OCI-LY7 (cell line): ENCODE data around the gene SCFD2. TPM values are rescaled to one million over a fixed set of nuclear protein-coding genes. Genes with fewer than 3 reads are reported as not detected.

Source experiments
- BruUV-seq: library from RNA; stranded (reverse); fragments of 400-500 nt; replicated peaks from 2 replicates; lab custom pipeline; 2021; lab: Mats Ljungman, UMichigan
- CTCF ChIA-PET: fragments of 300-600 bp; sonication (Branson Sonifier 250); formaldehyde crosslinking; loops from one replicate; lab custom pipeline; 2022; ENCODE audit warnings: antibody characterized with exemption; ENCODE audit not compliant: unreplicated experiment; lab: Charles Lee
- POLR2A ChIA-PET: fragments of 300-600 bp; sonication (Branson Sonifier 250); formaldehyde crosslinking; loops from one replicate; lab custom pipeline; 2022; ENCODE audit warnings: antibody characterized with exemption; lab: Charles Lee
- DNase-seq: peaks from one replicate; pipeline ENCODE4 v3.0.0-alpha.2; 2015; ENCODE audit warnings: low spot score
- H2AFZ ChIP-seq: fragments of 200-600 bp; sonication (generic), shearing (Covaris generic); 2 replicates; pipeline ENCODE4 v1.6.1; 2014; ENCODE audit warnings: mild to moderate bottlenecking, antibody characterized with exemption, low read length, moderate library complexity
- H3K27ac ChIP-seq: fragments of 200-600 bp; sonication (generic); 2 replicates; pipeline ENCODE4 v1.5.1; 2014; ENCODE audit warnings: mixed run types, low read depth, mild to moderate bottlenecking, moderate library complexity, low read length, inconsistent platforms; ENCODE audit not compliant: poor library complexity, severe bottlenecking
- H3K36me3 ChIP-seq: fragments of 200-600 bp; sonication (generic); 2 replicates; pipeline ENCODE4 v1.6.1; 2014; ENCODE audit warnings: mild to moderate bottlenecking, antibody characterized with exemption, low read length, moderate library complexity, mixed read lengths; ENCODE audit not compliant: insufficient read depth
- H3K4me1 ChIP-seq: fragments of 200-600 bp; sonication (generic); 2 replicates; pipeline ENCODE4 v1.5.1; 2014; ENCODE audit warnings: mild to moderate bottlenecking, low read length; ENCODE audit not compliant: insufficient read depth, poor library complexity, severe bottlenecking
- H3K4me2 ChIP-seq: fragments of 200-600 bp; sonication (generic); 2 replicates; pipeline ENCODE4 v1.6.1; 2014; ENCODE audit warnings: mild to moderate bottlenecking, low read length
- H3K4me3 ChIP-seq: fragments of 200-600 bp; sonication (generic); 2 replicates; pipeline ENCODE4 v1.5.1; 2014; ENCODE audit warnings: mild to moderate bottlenecking, low read depth, low read length; ENCODE audit not compliant: poor library complexity, severe bottlenecking
- H3K79me2 ChIP-seq: fragments of 200-600 bp; sonication (generic); 2 replicates; pipeline ENCODE4 v1.6.1; 2016; ENCODE audit warnings: low read depth, mild to moderate bottlenecking, low read length, moderate library complexity, mixed read lengths; ENCODE audit not compliant: insufficient read depth
- H3K9me2 ChIP-seq: fragments of 200-600 bp; sonication (generic); 2 replicates; pipeline ENCODE4 v1.6.1; 2016; ENCODE audit warnings: mild to moderate bottlenecking, low read length, mixed read lengths; ENCODE audit not compliant: insufficient read depth
- H3K9me3 ChIP-seq: fragments of 200-600 bp; sonication (generic); 2 replicates; pipeline ENCODE4 v1.6.1; 2014; ENCODE audit warnings: mild to moderate bottlenecking, mixed run types, low read length, mixed read lengths
- H4K20me1 ChIP-seq: fragments of 200-600 bp; sonication (generic); 2 replicates; pipeline ENCODE4 v1.6.1; 2014; ENCODE audit warnings: mild to moderate bottlenecking, antibody characterized with exemption, low read length, moderate library complexity, mixed read lengths; ENCODE audit not compliant: insufficient read depth
- EZH2phosphoT487 ChIP-seq: fragments of 200-600 bp; sonication (generic); IDR thresholded peaks from 2 replicates; pipeline ENCODE4 v1.6.1; 2018; ENCODE audit warnings: low read depth, borderline replicate concordance, mild to moderate bottlenecking, mixed run types, antibody characterized with exemption, low read length, moderate library complexity, mixed read lengths
- intact Hi-C: fragments of 100-400 bp; cut with micrococcal nuclease; formaldehyde crosslinking; loops from one replicate; pipeline ENCODE4 v1.10.0; 2022; ENCODE audit not compliant: unreplicated experiment
- total RNA-seq, 2 experiments: library from RNA; depleted of rRNA in 1 of 2; stranded (reverse); fragments of >200 nt in 1 of 2; shearing (Covaris generic) in 1 of 2; gene quantifications; 2 replicates each; pipeline ENCODE4 v1.2.3, GENCODE V29; 2014 to 2022
- TF ChIP-seq, protein P1 (sequence below): fragments of 200-600 bp; sonication (generic); conservative IDR thresholded peaks from 2 replicates; pipeline ENCODE4 v1.5.1; 2014; ENCODE audit warnings: mild to moderate bottlenecking, antibody characterized with exemption, low read length, moderate library complexity, mixed read lengths

SCFD2 gene
- total RNA-seq, 2 experiments from 2014 or later = 27.2 to 52.0 TPM

- Histone ChIP-seq H3K79me2 (no peaks in the 10 kb centered on the region), H3K36me3 (no peaks in the 10 kb centered on the region), H3K9me3 (no peaks in the 10 kb centered on the region), H2AFZ (no peak overlapping the region), H3K4me3 (no peak overlapping the region), H3K9me2 (no peaks in the 10 kb centered on the region), H4K20me1 (no peaks in the 10 kb centered on the region), H3K4me2 (no peak overlapping the region), H3K27ac (no peak overlapping the region), H3K4me1 (no peaks in the 10 kb centered on the region)
- no TSS peak for BruUV-seq
- ChIA-PET POLR2A (no interaction called here), CTCF (no interaction called here)
- intact Hi-C loops = no loop called here
- TF ChIP-seq EZH2phosphoT487 = no peak
- TF ChIP-seq, protein P1, sequence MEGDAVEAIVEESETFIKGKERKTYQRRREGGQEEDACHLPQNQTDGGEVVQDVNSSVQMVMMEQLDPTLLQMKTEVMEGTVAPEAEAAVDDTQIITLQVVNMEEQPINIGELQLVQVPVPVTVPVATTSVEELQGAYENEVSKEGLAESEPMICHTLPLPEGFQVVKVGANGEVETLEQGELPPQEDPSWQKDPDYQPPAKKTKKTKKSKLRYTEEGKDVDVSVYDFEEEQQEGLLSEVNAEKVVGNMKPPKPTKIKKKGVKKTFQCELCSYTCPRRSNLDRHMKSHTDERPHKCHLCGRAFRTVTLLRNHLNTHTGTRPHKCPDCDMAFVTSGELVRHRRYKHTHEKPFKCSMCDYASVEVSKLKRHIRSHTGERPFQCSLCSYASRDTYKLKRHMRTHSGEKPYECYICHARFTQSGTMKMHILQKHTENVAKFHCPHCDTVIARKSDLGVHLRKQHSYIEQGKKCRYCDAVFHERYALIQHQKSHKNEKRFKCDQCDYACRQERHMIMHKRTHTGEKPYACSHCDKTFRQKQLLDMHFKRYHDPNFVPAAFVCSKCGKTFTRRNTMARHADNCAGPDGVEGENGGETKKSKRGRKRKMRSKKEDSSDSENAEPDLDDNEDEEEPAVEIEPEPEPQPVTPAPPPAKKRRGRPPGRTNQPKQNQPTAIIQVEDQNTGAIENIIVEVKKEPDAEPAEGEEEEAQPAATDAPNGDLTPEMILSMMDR = no peak
- DNase-seq = no peak
Measured at GRCh38 chr4:53105313-53105712, 260.5 kb downstream of the SCFD2 start.

DNA sequence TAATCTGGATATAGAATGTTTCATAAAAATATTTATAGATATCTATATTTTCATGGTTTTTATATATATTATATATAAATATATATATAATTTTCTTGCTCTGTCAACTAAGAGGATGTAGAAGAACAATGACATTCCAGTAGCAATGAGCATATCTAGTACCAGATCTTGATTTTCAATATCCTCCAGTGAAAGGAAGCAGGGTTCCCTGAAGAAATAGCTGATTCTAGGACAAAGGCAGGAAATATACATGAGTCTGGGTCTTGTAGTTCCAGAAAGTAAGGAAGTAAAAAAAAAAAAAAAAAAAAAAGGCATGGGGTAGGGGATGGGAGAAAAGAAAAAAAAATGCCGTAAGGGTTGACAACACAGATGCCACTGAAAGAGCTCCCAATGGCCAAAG lies 262.4 kb downstream of the SCFD2 start:
- TF ChIP-seq, protein P1 = no peak
- no peak for TF ChIP-seq EZH2phosphoT487
- H3K4me3 ChIP-seq = no peak overlapping the region
- no peaks in the 10 kb centered on the region for H3K9me3 ChIP-seq
- BruUV-seq = no TSS peak
- ChIA-PET POLR2A (interaction anchor here (0.6 to 0.8 kb wide), 3 partner anchors 13 to 253 kb away, joined by 4 to 7 read pairs (median 4); no protein-coding TSS in a partner anchor), CTCF (no interaction called here)
- no peaks in the 10 kb centered on the region for H4K20me1 ChIP-seq
- no peaks in the 10 kb centered on the region for H3K79me2 ChIP-seq
- no peaks in the 10 kb centered on the region for H3K9me2 ChIP-seq
- no peak overlapping the region for H2AFZ ChIP-seq
- no peaks in the 10 kb centered on the region for H3K4me1 ChIP-seq
- H3K4me2 ChIP-seq = no peak overlapping the region
- DNase-seq = no peak
- H3K27ac ChIP-seq = no peak overlapping the region
- intact Hi-C loops = no loop called here
- no peaks in the 10 kb centered on the region for H3K36me3 ChIP-seq

- Histone ChIP-seq H3K79me2 (no peaks in the 10 kb centered on the region), H3K27ac (no peak overlapping the region), H3K9me2 (no peaks in the 10 kb centered on the region), H3K4me1 (no peaks in the 10 kb centered on the region), H3K9me3 (no peaks in the 10 kb centered on the region), H3K4me2 (no peak overlapping the region), H4K20me1 (no peaks in the 10 kb centered on the region), H3K4me3 (no peak overlapping the region), H3K36me3 (no peaks in the 10 kb centered on the region), H2AFZ (no peak overlapping the region)
- no peak for DNase-seq
- ChIA-PET CTCF (no interaction called here), POLR2A (interaction anchor here (0.5 kb wide), 1 partner anchor 22 kb away, joined by 3 read pairs; no protein-coding TSS in a partner anchor)
- BruUV-seq = no TSS peak
- TF ChIP-seq EZH2phosphoT487 = no peak
- TF ChIP-seq, protein P1 = no peak
- intact Hi-C loops = no loop called here
Measured at GRCh38 chr4:53101191-53101581, 264.7 kb downstream of the SCFD2 start.
